Common myeloid progenitor, CD34-positive (primary cell): Measurements from ENCODE around the gene MTO1.
"Not testable (repeated sequence)": the region's sequence is repeated elsewhere in the genome, so short reads cannot be mapped to it uniquely, and the experiment has no call there.

Source experiments
- CTCF ChIA-PET: fragments of 350-600 bp; sonication (Branson Sonifier 250); formaldehyde crosslinking; loops from one replicate; lab custom pipeline; 2021; ENCODE audit warnings: antibody characterized with exemption; lab: Charles Lee
- POLR2A ChIA-PET: fragments of 350-600 bp; sonication (Branson Sonifier 250); formaldehyde crosslinking; loops from one replicate; lab custom pipeline; 2021; ENCODE audit warnings: antibody characterized with exemption; lab: Charles Lee
- DNase-seq, 3 donors: peaks; one replicate each; pipeline versions ENCODE4 v3.0.0 to v3.0.0-alpha.2; 2013
- H3K27ac ChIP-seq, 2 experiments: 1 replicate in 1 of 2; 2 replicates in 1 of 2; pipeline ENCODE4 v1.7.0; 2013; ENCODE audit warnings: inconsistent platforms in 2 of 2, low read length in 2 of 2, mild to moderate bottlenecking in 2 of 2, low read depth in 1 of 2, moderate library complexity in 1 of 2; ENCODE audit not compliant: severe bottlenecking in 2 of 2, insufficient read depth in 1 of 2, poor library complexity in 1 of 2
- H3K27me3 ChIP-seq, 5 experiments: replicated peaks in 2 of 5; 1 replicate in 3 of 5; 2 replicates in 2 of 5; pipeline versions ENCODE4 v1.6.1 to v1.7.0; 2013; ENCODE audit warnings: low read length in 4 of 5, mild to moderate bottlenecking in 2 of 5, moderate library complexity in 2 of 5, inconsistent platforms in 1 of 5; ENCODE audit not compliant: insufficient read depth in 5 of 5, control insufficient read depth in 4 of 5
- H3K36me3 ChIP-seq, 4 experiments: 1 replicate in 2 of 4; 2 replicates in 2 of 4; pipeline versions ENCODE4 v1.6.1 to v1.7.0; 2013; ENCODE audit warnings: low read length in 3 of 4, control low read depth in 1 of 4, mild to moderate bottlenecking in 1 of 4; ENCODE audit not compliant: control insufficient read depth in 4 of 4, insufficient read depth in 4 of 4
- H3K4me1 ChIP-seq, 4 experiments: 1 replicate in 3 of 4; 2 replicates in 1 of 4; pipeline versions ENCODE4 v1.6.1 to v1.7.1; 2013; ENCODE audit warnings: low read length in 3 of 4, mild to moderate bottlenecking in 3 of 4, control low read depth in 1 of 4, inconsistent platforms in 1 of 4, moderate library complexity in 1 of 4; ENCODE audit not compliant: control insufficient read depth in 4 of 4, insufficient read depth in 4 of 4; ENCODE audit errors: control extremely low read depth in 1 of 4
- H3K4me3 ChIP-seq, 7 experiments: 1 replicate in 4 of 7; 2 replicates in 3 of 7; pipeline versions ENCODE4 v1.5.1 to v1.7.0; 2013; ENCODE audit warnings: mild to moderate bottlenecking in 7 of 7, low read length in 6 of 7, moderate library complexity in 6 of 7, inconsistent platforms in 2 of 7, low read depth in 2 of 7, control low read depth in 1 of 7; ENCODE audit not compliant: insufficient read depth in 4 of 7, control insufficient read depth in 1 of 7; ENCODE audit errors: extremely low read depth in 1 of 7
- H3K9me3 ChIP-seq, 5 experiments: 1 replicate in 4 of 5; 2 replicates in 1 of 5; pipeline versions ENCODE4 v1.6.1 to v1.7.1; 2013; ENCODE audit warnings: low read length in 4 of 5, mild to moderate bottlenecking in 2 of 5, inconsistent platforms in 1 of 5, low read depth in 1 of 5, moderate library complexity in 1 of 5; ENCODE audit not compliant: control insufficient read depth in 4 of 5, insufficient read depth in 2 of 5; ENCODE audit errors: control extremely low read depth in 1 of 5
- WGBS: methylation state at CpG from one replicate; pipeline ENCODE4 v1.1.5; 2013; ENCODE audit not compliant: insufficient coverage; 5-methylcytosine and 5-hydroxymethylcytosine counted together

MTO1 gene

GRCh38 chr6:73542891-73543290 is 81.4 kb downstream of the MTO1 start:
- CTCF ChIA-PET = interaction anchor here (1.2 to 2.8 kb wide), 3 partner anchors 11 to 68 kb away, joined by 3 to 7 read pairs (median 4); no protein-coding TSS in a partner anchor
- POLR2A ChIA-PET = interaction anchor here (0.5 to 1.0 kb wide), 3 partner anchors 21 to 54 kb away, joined by 3 to 4 read pairs (median 3); no protein-coding TSS in a partner anchor

DNA sequence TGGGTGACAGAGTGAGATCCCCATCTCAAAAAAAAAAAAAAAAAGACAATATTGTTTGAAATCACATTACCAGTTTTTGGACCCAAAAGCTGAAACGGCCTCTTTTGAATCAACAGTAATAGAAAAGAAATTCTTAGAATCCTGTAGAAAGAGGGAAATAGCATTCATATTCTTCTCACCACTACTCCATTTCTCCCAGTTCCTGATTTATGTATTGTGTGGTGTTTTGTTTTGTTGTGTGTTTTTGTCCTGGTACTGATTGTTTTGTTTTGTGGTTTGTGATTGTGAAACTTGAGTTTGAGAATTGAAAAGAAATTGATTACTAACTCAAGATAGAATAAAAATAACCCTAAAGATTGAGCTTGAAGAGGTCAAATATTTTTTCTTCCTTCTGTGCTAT is 85.5 kb downstream of the MTO1 start:
- Histone ChIP-seq H3K36me3 (no peaks in the 10 kb centered on the region), H3K27me3 (no peaks in the 10 kb centered on the region), H3K9me3 (no peaks in the 10 kb centered on the region), H3K27ac (no peak overlapping the region), H3K4me3 (no peak overlapping the region), H3K4me1 (no peaks in the 10 kb centered on the region)
- POLR2A ChIA-PET = interaction anchor here (0.6 kb wide), 1 partner anchor 14 kb away, joined by 4 read pairs; no protein-coding TSS in a partner anchor
- no CpG with 5 or more reads among the region's 1 CpG for WGBS
- no peak for DNase-seq
- CTCF ChIA-PET = interaction anchor here (0.8 to 3.4 kb wide), 2 partner anchors 12 to 15 kb away, joined by 3 to 19 read pairs; no protein-coding TSS in a partner anchor

More at GRCh38 chr6:73542891-73543290, 81.4 kb downstream of the MTO1 start:
- H3K4me3 ChIP-seq = no peak overlapping the region
- WGBS = 100% methylated on average over 4 of the region's 5 CpGs
- H3K36me3 ChIP-seq = no peaks in the 10 kb centered on the region
- H3K4me1 ChIP-seq = no peaks in the 10 kb centered on the region
- no peaks in the 10 kb centered on the region for H3K27me3 ChIP-seq
- H3K9me3 ChIP-seq = no peaks in the 10 kb centered on the region
- no peak overlapping the region for H3K27ac ChIP-seq
- no peak for DNase-seq

- 92% methylated on average over 8 of the region's 12 CpGs for WGBS
- POLR2A ChIA-PET = no interaction called here
These were observed 87.2 kb downstream of the MTO1 start for GRCh38 chr6:73548458-73549446.

DNA sequence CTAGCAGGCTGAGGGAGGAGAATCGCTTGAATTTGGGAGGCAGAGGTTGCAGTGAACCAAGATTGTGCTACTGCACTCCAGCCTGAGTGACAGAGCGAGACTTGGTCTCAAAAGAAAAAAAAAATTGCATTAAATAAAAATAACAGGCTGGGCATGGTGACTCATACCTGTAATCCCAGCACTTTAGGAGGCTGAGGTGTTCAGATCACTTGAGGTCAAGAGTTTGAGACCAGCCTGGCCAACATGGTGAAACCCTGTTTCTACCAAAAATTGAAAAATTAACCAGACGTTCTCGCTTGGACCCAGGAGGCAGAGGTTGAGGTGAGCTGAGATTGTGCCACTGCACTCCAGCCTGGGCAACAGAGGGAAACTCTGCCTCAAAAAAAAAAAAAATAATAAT is 89.6 kb downstream of the MTO1 start:
- DNase-seq, POLR2A ChIA-PET, H3K27me3 ChIP-seq, H3K27ac ChIP-seq, H3K4me3 ChIP-seq, H3K9me3 ChIP-seq, H3K4me1 ChIP-seq, H3K36me3 ChIP-seq: not testable (repeated sequence)
- CTCF ChIA-PET = interaction anchor here (3.1 kb wide), 1 partner anchor 29 kb away, joined by 12 read pairs; no protein-coding TSS in a partner anchor
- 100% methylated on average over 2 of the region's 4 CpGs for WGBS

More at GRCh38 chr6:73548458-73549446, 87.2 kb downstream of the MTO1 start:
- DNase-seq = peak in 1 of 3 donors; percentile 2
- no peak overlapping the region for H3K27ac ChIP-seq
- no peaks in the 10 kb centered on the region for H3K9me3 ChIP-seq
- no peaks in the 10 kb centered on the region for H3K36me3 ChIP-seq
- H3K27me3 ChIP-seq = no peaks in the 10 kb centered on the region
- H3K4me1 ChIP-seq = no peaks in the 10 kb centered on the region
- CTCF ChIA-PET = interaction anchor here (0.5 to 3.4 kb wide), 9 partner anchors 10 to 64 kb away, joined by 3 to 19 read pairs (median 3); no protein-coding TSS in a partner anchor
- no peak overlapping the region for H3K4me3 ChIP-seq

DNA sequence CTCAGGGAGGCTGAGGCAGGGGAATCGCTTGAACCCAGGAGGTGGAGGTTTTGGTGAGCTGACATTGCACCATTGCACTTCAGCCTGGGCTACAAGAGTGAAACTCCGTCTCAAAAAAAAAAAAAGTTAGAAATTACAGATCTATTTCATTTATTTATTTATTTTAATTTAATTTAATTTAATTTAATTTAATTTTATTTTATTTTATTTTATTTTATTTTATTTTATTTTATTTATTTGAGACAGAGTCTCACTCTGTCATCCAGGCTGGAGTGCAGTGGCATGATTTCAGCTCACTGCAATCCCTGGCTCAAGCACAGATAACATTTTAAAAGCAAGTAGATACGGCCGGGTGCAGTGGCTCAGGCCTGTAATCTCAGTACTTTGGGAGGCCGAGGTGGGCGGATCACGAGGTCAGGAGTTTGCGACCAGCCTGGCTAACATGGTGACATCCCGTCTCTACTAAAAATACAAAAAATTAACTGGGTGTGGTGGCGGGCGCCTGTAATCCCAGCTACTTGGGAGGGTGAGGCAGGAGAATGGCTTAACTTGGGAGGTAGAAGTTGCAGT is 93.9 kb downstream of the MTO1 start:
- H3K27me3 ChIP-seq, POLR2A ChIA-PET, CTCF ChIA-PET, H3K9me3 ChIP-seq, H3K27ac ChIP-seq, H3K4me1 ChIP-seq, H3K4me3 ChIP-seq, DNase-seq, H3K36me3 ChIP-seq: not testable (repeated sequence)
- WGBS = 94% methylated on average over 6 of the region's 11 CpGs

- no peak overlapping the region for H3K27ac ChIP-seq
- H3K9me3 ChIP-seq = no peaks in the 10 kb centered on the region
- no peaks in the 10 kb centered on the region for H3K27me3 ChIP-seq
- ChIA-PET POLR2A (no interaction called here), CTCF (interaction anchor here (1.2 to 3.8 kb wide), 3 partner anchors 9 to 12 kb away, joined by 3 to 19 read pairs (median 4); no protein-coding TSS in a partner anchor)
- H3K36me3 ChIP-seq = no peaks in the 10 kb centered on the region
- 100% methylated on average over 1 of the region's 1 CpG for WGBS
- no peaks in the 10 kb centered on the region for H3K4me1 ChIP-seq
- no peak for DNase-seq
- no peak overlapping the region for H3K4me3 ChIP-seq
These were observed 95.3 kb downstream of the MTO1 start for GRCh38 chr6:73556836-73557235.
